Hippocampal formation (tissue), 2 donors: ENCODE measurements around the gene PAX9.
"Not testable (repeated sequence)": the region's sequence is repeated elsewhere in the genome, so short reads cannot be mapped to it uniquely, and the experiment has no call there.

Experiments
- DNase-seq, 2 donors: peaks; one replicate each; lab custom pipeline; 2025; lab: John Stamatoyannopoulos, UW

The PAX9 gene

DNA sequence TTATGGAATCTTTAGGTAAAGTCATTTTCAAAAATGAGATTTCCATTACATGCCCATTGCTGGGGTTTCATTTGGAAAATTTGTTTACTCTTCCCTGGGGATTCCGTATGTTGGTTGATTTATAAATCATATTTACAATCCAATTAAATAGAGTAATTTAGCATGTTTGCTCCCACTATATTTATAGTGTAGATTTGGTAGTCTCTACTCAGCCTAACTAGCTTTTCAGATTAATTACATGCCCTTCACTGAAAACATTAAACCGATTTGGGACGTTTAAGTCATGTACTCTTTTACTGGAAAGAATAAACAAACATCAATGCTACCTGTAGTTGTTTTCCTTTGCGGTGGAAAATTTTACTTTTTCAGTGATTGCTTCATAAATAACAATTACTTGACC, 10.4 kb downstream of the PAX9 start:
- DNase-seq, result no peak

DNA sequence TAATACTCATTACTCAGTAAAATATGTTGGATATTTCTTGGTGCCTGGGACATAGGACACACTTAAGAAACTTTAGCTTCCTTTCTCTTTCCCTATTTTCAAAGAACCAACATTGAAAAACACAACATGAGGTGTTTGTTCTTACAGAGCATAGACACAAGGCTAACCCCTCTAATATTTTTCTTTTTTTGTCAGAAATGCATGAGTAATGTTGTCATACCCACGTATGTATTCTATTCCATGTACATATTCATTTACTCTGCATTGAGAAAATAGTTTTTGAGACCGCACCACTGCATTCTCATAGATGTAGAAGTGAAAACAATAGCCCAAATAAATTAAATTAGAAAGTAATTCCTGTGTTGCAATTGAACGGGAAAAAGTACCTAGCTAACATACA, 13.0 kb downstream of the PAX9 start:
- DNase-seq, result no peak

DNA sequence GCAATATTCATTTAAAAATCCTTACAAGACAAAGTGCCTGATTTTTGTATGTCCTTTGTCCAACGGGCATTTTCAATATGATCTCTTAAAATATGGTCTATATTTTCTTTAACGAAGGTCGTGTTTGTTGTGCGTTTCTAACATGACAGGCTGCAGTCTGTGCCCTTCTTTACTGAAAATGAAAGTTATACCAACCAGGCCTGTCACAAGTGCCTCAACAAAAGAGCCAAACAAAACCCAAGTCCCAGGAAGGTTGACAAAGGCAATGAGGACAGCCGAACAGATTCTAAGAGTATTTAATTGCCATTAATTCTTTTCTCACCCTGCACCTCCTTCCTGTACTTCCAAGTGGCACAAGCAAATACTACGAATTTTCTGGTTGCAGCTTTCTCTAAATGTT, 13.9 kb downstream of the PAX9 start:
- DNase-seq, result no peak

DNA sequence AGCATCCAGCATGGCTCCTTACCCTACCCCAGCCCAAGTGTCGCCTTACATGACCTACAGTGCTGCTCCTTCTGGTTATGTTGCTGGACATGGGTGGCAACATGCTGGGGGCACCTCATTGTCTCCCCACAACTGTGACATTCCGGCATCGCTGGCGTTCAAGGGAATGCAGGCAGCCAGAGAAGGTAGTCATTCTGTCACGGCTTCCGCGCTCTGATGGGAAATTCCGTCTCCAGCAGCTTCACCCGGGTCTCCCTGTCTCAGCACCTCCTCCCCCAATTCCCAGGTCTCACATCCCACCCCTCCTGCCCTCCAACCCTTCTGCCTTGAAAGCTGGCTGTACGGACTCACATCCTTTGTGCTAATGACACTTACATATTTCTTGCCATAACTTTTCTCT, 14.6 kb downstream of the PAX9 start:
- no peak for DNase-seq

DNA sequence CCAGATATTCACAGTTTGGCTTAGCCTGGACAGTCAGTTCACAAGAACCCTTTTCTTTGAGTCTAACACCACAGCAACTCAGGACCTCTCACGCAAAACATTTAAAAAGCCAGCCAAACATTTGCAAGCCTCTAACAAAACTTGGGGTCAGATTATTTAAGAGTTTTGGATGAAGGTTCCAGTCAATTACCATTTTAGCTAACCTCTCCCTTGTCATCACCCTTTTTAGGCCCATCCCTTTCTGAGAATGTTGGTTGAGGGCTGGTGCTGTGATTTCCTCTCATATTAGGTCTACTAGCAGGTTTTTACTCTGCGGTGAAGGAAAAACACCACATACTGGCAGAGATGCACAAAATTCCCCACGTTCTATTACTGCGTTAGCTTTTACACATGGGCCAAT, 20.7 kb downstream of the PAX9 start:
- no peak for DNase-seq

DNA sequence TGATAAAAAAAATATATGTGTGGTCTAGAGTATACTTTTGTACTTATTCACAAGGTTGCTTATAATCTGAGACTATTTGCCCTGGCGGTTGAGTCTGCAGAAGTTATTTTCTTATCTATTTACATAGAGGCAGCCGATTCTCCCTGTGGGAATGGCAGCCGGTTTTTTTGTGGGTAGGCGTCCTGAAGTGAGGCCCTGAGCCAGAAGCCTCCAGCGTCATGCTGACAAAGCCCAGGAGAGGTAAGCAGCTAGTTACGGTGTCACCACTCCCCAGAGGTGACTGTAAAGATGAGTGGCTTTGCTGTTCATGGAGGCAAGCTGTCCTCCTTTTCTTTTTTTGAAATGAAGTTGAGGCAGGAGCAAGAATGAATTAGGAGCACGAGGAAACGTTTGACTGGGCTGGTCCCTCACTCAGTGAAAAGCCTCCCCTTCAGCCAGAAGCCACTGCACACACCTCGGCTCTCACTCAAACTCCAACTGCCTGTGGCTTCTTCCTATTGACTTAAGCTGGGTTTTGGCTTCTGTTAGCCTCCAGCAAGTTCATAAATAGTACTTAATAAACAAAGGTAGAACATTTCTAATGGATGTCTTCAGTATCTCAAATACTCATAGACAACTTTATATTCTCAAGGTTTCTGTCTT, 21.5 kb downstream of the PAX9 start:
- DNase-seq, result no peak

DNA sequence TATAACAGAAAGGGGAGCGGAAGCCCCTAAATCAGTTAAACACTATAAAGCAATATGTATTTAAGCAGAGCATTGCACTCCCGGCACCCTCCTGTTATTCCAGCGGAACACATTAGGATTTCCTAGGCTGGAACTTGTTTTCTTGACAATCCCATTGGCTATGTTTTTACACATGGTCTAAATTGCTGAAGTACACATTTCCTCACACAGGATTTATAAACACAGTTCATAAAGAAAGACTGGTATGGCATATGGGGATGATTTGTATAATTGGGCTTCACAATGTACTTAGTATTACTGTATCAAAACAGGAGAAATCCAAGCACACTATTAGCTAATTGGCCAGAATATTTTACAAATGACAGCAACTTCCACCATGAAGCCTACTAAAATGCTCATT, 23.3 kb downstream of the PAX9 start:
- no peak for DNase-seq

DNA sequence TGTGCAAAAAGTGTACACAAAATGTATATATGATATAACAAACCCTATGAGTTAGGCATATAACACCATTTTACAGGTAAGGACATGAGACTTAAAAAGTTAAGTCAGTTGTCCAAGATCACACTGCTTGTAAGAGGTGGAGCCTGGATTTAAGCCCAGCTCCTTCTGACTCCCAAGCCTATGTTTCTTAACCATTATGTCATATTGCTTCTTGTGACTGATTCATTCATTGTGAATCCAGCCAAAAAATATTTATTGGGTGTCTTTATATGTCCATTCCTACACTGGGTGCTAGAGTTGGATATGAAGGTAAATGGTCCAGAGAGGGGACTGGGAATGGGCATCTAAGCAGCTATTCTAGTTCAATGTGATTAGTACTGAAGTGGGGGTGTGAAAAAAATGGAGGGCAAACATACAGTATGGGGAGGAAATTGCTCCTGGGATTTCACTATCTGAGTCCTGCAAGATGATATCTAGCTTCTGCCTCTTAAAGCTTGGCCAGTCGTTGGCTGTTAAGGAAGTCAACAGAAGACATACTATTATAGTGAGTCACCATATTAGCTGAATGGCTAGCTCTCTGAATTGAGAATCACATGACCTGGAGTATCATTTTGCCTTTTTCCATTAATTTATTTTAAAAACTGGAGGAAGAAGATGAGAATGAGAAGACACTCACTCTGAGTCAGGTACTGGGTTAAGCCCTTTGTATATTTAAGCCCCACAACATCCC, 28.8 kb downstream of the PAX9 start:
- no peak for DNase-seq

DNA sequence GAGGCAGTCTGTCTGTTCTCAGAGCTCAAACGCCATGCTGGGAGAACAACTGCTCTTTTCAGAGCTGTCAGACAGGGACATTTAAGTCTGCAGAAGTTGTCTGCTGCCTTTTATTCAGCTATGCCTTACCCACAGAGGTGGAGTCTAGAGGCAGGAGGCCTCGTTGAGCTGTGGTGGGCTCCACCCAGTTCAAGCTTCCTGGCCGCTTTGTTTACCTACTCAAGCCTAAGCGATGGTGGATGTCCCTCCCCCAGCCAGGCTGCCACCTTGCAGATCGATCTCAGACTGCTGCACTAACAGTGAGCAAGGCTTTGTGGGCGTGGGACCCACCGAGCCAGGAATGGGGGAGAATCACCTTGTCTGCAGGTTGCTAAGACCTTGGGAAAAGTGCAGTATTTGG, 37.8 kb downstream of the PAX9 start:
- DNase-seq, result not testable (repeated sequence)

DNA sequence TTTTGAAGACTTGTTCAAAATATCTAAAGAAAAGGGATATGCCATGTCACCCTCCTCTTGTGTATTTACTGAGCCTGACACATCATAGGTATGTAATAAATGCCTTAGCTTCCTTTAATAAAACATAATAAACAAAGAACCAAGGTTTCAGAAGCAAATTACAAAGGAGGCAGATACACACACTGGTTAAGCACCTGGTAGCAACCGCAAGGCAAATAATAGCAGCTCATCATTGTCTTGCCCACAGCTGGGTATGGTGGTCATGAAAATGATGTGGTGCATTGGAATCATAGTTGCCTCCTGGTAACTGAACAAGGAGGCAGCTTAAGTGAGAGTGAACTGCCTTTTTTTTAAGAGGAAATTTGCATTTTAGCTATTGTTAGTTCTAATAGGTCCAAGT, 39.0 kb downstream of the PAX9 start:
- DNase-seq, result no peak

DNA sequence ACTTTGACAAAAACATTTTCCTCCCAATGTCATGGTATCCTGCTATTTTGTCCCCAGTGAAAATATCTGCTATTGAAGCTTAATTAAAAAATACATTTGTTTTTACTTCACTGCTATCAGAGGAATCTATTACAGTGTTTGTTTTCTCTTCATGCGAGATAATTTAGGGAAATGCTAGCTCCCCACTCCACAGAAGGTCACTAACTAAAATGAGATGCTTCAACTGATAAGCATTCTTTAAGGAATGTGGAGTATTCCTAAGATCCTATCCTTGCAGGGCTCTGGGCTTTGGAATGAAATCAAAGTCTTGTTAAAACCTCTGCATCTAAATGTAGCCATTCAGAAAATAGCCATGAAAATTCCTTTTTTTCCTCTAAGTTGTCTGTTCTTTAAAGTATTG, 39.5 kb downstream of the PAX9 start:
- no peak for DNase-seq

DNA sequence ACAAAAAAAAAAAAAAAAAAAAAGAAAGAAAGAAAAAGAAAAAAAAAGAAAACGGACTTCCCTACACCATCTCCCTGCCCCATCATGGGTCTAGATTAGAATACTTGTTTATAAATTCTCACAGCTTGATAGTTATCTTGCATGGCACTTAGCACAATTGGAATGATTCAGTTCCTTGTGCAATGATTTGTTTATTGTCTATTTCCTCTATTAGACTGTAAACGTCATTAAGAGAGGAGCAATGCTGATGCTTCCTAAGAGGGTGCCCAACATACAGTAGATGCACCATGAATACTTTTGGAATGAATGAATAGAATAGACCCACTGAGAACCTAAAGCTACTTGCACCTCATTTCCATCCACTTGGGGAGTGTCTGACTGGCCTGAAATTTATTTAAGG, 40.8 kb downstream of the PAX9 start:
- no peak for DNase-seq

DNA sequence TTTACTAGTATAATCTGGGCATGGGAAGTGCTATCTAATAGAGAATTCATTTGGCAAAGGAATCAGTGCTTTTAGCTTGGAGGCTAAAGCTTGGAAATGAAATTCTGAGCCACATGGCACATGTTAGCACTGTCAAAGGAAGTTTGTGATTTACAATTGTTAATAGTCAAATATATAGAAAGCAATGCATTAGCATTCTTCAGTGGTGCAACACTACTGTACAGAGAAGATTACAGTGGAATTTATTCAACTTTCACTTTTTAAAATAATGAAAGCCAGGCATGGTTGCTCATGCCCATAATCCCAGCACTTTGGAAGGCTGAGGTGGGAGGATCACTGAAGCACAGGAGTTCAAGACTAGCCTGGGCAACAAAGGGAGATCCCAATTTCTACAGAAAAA, 45.9 kb downstream of the PAX9 start:
- DNase-seq, result no peak

DNA sequence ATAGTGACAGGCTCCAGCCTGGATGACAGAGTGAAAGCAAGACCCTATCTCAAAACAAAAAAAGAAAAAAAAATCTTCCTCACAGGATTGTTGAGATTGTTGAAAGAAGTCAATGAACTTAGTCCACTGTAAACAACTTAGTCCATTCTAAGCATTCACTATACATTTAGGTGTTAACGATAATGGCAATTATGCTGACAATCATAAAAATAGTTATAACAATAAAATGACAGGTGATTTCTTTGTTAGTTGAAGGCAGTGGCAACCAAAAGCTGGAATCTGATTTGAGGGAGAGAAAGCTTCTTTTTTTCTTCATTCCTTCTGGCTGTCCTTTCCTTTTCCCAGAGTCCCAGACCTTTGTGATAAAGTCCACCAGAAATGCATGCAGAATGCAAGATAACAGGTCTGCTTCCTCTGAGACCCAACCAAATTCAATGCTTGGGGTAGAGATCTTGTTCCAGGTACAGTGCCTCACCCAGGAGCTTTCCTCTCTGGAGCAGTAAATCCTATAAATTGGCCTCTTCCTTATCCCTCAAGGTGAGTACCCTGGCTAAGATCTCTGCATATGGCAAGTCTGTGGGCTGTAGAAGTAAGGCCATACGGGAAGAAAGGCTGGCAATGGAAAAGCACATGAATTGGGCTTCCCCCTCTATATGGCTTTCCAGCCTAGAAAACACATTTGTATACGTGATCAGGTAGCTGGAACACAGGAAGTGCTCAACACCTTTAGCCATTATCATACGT, 52.5 kb downstream of the PAX9 start:
- no peak for DNase-seq

DNA sequence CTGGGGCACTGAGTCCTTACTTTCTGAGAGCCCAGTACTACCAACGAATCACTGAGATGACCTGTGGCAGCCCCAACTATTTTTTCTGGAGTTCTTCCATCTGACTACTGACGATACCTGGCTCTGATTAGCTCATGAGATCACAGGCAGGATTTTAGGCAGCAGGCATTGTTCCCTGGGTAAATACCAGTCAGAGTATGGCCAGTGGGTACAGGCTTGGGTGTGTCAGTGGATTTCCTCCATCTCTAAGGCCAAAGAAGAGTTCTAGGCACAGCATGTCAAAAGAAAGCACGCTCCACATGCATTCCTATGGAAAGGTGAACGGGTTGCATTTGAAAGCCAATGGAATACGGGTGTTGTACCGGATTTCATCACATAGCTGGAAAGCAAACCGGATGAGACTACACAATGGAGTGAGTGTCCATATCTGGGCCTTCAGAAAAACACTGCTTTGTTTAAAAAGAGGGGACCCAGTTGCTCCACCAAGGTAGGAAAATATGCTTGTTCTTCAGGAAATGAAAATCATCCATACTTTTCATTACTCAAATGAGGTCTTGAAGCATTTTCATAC, 55.0 kb downstream of the PAX9 start:
- DNase-seq, result no peak

DNA sequence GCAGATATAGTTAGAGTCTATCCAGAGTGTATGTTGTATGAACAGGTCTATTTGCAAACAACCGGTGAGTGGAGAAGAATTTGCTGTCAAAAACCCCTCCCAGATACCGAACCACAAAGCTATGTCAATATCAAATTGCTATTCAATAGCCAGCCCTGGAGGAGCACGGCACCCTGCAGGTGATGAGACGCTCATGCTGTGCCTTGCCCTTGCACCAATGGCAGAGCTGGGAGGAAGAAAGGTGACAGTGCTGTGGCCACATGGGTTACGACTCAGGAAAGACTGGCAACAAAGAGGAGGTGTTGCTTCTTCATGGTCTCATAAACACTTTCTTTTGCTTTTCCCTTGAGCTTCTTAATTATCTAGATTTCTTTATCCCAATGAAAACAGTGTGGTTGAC, 55.7 kb downstream of the PAX9 start:
- no peak for DNase-seq

DNA sequence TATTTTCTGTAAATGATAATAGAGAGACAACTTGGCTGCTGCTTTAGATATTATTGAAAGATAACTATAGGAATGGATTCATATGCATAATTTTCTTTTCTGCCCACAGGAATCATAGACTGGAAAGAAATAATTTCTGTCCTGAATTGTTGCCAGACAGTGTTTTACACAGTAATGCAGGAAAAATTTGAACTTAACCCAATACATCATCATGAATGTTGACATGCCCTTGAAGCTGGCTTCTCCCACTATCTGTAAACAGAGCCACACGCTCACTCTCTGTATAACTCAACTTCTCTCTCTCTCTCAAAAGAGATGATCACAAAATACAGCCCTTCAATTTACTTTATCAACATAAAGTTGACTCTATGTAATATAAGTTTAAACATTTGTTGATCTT, 56.6 kb downstream of the PAX9 start:
- no peak for DNase-seq

DNA sequence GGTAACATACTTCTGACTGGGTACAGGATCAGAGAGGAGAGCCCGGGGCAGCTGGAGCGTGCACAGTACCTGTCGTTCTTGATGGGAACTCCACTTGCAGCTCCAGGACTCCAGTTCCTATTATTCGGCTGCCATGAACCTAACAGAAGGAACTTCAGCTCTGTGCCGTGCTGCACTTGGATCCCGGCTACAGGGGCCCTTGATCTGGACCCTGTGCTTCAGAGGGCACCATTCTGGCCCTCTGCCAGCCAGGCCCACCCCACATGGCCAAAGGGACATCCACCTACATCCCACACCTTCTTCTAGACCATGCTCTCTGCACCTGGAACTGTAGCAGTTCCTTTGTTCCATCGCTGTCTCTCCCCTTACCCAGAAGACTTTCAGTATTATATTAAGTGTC, 58.2 kb downstream of the PAX9 start:
- no peak for DNase-seq

DNA sequence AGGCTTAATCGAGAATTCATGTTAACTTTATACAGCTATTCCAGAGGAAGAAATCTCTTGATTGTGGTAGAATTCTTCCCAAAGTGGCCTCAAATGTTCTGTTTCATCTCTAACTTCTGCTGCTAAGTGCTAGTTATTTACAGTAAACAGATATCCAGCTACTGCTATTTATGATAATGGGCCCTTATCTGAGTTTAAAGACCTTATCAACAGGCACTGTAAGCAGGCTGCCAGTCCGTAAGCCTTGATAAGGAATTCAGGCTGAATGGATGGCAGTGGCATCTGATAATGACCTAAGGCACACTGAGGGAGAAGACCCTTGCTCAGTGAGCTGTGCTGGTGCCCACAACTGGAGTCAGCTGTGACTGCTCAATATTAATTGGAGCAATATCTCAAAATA, 59.0 kb downstream of the PAX9 start:
- no peak for DNase-seq

DNA sequence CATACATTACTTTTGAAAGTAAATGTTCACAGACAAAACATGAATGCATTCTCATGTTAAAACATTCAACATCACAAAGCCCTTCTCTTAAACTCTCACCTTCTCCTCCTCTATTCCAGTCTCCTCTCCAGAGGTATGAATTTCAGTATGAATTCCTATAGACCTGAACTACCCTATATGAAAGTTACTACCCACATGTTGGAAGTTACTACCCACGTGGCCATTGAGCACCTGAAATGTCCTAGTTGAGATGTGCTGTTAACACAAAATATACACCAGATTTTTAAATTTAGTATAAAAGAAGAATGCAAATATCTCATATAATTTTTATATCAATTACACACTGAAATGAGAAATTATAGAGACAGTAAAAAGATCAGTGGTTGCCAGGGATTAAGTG, 60.2 kb downstream of the PAX9 start:
- no peak for DNase-seq

DNA sequence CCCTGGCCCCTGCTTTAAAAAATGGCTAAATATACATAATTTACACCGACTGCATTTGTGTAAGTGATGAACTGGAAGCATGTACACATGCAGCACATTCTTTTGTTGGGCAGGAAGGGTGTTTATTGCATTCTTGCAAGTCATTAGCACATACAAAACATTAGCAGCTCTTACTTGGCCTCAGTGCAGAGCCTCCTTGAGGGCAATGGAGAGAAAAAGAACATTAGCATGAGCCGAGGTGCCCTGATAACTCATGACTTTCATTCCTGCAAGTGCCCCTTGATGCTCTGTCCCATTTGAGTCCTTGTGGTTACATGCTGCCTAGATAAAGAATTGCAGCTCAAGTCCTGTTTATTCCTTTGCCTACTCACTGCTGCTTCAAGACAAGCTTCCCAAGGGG, 61.9 kb downstream of the PAX9 start:
- no peak for DNase-seq

DNA sequence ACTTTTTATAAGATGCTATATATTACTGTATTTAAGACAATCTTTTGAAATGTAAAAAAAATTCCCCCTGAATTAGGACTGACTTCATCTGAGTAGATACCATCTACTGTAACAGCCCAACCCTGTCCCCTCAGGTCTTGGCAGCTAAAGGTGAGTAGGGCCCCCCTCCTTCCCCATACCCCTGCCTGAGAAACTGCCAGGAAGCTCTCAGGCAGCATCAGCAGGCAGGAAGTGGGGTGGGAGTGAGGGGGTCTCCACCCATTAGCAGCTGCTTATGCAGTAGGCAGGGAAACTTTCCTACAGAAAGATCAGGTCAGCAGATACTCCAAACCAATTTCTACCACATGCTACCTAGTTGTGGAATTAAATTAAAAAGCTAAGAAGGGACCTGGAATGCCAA, 62.5 kb downstream of the PAX9 start:
- no peak for DNase-seq

DNA sequence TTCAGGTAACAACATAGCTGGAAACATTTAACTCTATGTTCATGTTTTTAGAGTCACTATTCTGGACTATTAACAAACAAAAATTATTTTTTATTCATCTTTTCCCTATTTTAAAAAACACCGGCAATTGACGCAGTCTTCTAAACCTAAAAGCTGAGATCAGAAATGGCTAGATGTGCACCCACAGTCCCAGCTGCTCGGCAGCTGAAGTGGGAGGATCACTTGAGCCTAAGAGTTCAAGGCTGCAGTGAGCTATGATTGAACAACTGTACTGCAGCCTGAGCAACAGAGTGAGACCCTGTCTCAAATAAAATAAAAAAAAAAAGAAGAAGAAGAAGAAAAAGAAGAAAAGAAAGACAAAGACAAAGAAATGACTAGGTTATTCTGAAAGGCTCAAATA, 64.5 kb downstream of the PAX9 start:
- no peak for DNase-seq
